T47D (cell line): ENCODE measurements around the gene TFCP2.

Experiments used
- DNase-seq, 2 experiments: peaks; one replicate each; pipeline versions ENCODE4 v3.0.0 to v3.0.0-alpha.2; 2011 to 2012; ENCODE audit warnings: low read depth in 1 of 2, low spot score in 1 of 2
- JUND ChIP-seq: IDR thresholded peaks from 2 replicates; pipeline ENCODE4 v1.6.1; 2012; ENCODE audit warnings: low read depth
- in situ Hi-C: cut with HindIII; loops from 2 replicates; pipeline ENCODE4 v1.10.0; 2016; ENCODE audit warnings: low sequenced_read_pairs, low pct_unique_long_range_greater_than_20kb

TFCP2 gene

DNA sequence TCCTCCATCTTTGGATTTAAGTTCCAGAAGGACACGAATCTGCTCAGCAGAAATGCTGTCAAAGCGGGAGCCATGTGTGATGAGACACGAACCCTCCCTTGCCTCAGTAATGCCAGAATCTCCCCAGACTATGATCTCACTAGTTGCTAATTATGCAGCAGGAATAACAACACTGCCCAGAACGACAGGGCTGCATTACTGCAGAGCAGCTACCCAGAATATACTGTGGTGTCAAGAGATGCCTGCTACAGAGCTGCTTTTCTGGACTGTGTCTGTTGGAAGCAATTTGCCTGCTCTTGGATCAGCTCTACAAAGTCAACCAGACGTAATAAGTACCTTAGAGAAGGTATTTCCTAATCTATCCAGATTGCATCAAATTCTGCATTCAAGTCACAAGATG lies 95.0 kb downstream of the TFCP2 start:
- DNase-seq, result no peak
- in situ Hi-C loops, result no loop called here
- no peak for TF ChIP-seq JUND

DNA sequence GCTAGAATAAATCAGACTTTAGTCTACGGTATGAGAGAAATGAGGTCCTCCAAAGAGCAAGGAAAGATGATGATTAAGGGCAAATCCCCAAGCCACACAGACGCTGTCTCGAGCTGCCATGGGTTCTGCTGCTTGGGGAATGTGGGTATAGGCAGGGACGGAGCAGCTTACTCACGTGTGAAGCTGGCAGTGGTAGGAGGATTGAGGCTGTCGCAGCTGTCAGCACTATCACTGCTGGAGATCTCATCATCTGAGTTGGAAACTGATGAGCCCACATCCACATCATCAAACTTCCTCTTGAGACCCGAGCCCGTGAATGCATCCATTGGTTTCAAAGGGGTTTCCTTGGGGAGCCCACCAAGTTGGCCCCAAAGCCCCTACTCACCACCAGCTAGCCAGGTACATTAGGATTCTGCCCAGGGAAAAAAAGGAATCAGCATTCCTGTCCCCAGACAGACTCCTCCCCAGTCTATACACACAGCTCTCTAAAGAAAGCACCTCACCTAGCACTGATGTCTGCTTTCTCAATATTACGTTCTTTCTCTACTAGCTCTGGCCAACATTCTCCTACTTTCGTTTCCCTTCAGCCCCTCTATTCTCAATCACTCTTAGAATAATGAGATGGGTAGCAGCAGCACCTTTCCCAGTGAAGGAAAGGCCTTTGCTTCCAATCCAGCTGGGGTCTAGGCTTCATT lies 96.6 kb downstream of the TFCP2 start:
- in situ Hi-C loops, result no loop called here
- no peak for DNase-seq
- TF ChIP-seq JUND, result no peak

DNA sequence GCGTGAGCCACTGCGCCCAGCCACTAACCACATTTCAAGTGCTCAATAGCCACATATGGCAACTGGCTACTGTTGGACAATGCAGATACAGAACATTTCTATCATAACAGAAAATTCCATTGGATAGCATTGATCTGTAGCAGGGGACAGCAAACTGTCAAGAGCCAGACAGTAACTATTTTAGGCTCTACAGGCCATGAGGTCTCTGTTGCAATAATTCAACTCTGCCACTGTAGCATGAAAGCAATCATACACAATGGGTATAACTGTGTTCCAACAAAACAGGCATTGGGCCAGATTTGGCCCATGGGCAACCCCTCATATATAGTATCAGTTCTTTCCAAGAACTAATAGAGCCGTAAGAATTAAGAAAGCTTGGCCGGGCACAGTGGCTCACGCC lies 97.5 kb downstream of the TFCP2 start:
- in situ Hi-C loops, result no loop called here
- TF ChIP-seq JUND, result no peak
- no peak for DNase-seq

DNA sequence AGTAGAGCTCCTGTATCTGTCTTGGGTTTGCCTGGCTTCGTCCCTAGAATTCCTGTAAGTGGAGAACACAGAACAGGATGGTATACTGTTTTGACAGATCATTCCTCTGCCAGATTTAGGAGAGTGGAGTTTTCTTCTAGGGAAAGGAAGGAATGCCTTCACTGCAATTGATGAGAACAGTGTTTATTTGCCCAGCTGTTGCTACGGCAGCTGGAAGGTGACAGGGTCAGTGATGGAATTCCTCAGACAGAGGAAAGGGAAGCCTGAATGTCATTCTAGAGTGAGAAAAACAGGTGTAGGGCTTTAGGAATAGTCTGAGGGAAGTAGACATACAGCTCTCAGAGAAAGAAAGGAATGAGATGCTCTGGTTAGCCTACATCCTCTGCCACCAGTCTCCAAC lies 101.3 kb downstream of the TFCP2 start:
- TF ChIP-seq JUND, result no peak
- in situ Hi-C loops, result no loop called here
- DNase-seq, result no peak

DNA sequence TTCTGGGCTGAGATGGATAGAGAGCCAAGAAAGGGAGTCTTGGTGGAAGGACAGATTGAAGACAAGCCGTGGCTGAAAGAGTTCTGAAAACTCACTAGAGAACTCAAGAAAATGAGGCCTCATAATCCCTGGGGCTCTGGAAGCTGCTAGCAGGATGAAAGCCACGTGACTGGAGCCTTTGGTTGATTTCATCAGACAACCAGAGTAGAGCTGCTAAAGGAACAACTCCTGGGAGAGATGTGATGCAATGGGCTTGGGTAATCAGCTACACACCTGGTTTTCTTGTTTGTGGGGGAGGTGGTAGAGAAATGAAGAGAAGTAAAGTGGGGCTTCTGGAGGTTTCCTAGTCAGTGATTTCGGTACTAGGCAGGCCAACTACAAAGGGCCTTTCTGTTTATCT lies 102.9 kb downstream of the TFCP2 start:
- in situ Hi-C loops, result no loop called here
- DNase-seq, result no peak

DNA sequence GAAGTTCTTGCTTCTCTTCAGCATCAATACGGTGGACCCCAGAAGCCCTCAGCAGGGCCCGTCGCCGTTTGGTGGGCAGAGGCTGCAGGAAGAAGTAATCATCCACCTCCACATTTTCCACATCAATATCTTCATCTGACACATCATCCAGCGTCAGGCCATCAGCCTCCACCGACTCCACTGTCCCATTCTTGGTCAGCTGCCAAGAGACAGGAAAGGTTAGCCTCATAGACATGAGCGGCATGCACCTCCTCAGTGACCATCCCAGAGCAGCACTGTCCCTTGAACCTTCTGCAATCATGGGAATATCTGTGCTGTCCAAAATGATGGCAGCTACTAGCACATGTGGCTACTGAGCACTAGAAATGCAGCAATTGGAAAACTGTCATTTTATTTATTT lies 105.2 kb downstream of the TFCP2 start:
- no peak for DNase-seq
- no peak for TF ChIP-seq JUND
- in situ Hi-C loops, result no loop called here

More for the DNA sequence above, 102.9 kb downstream of the TFCP2 start:
- TF ChIP-seq JUND, result no peak

DNA sequence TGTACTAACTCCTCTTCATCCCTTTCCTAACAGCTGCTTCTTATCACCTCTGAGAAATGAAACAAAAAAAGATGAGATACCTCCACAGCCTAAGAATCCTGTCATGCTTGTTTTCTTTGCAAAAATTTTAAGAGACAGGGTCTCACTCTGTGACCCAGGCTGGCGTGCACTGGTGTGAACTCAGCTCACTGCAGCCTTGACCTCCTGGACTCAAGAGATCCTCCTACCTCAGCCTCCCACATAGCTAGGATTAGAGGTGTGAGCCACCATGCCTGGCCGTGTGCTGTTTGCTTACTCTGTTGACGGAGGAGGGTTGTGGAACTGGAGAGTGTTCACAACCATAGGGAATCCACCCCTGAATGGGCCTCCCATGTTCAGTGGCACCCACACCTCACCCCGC lies 105.7 kb downstream of the TFCP2 start:
- in situ Hi-C loops, result no loop called here
- no peak for DNase-seq
- TF ChIP-seq JUND, result no peak

DNA sequence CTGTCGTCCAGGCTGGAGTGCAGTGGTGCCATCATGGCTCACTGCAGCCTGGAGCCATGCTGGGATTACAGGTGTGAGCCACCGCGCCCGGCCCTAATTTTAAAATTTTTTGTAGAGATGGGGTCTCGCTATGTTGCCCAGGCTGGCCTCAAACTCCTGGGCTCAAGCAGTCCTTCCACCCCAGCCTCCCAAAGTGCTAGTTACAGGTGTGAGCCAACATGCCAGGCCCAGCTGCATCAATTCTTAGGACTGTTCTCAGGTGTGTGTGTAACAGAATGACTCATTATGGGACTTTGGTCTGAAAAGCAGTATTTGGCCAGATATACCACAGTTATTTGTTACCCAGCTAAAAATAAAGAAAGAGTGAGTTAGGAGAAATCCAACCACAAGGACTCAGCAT lies 107.4 kb downstream of the TFCP2 start:
- no peak for TF ChIP-seq JUND
- in situ Hi-C loops, result no loop called here
- DNase-seq, result no peak

DNA sequence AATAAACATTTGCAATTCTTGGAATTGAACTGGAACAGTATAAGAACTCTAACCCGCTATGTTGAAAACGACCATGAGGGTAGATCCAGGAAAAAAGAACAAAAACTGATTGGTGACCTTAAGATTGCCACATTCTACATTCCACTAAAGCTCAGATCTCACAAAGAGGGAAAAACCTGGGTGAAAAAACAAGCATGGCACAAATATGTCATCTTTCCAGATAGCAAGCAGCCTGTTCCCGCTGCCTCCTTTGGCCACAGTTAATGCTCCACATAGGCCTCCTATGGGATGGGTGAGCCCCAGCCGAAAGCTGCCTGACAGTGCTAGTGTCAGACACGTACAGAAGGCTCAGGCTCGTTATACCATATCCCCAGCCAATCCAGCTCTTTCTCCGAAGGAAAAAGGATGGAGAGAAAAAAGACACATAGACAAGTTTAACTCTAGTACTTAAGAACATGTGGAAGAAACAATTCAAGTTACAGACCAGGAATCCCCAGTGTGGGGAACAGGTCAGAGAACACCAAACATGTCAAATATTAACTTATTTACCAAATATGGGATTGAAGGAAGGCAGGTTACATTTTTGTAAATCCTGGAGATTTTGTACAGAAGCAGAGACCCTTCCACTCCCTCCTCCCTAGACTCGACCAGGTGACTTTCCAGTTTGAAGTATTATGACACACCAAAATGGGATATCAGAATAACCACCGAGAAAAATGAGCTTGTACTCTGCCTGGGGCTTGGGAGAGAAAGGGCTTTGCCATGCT lies 110.1 kb downstream of the TFCP2 start:
- in situ Hi-C loops, result no loop called here

DNA sequence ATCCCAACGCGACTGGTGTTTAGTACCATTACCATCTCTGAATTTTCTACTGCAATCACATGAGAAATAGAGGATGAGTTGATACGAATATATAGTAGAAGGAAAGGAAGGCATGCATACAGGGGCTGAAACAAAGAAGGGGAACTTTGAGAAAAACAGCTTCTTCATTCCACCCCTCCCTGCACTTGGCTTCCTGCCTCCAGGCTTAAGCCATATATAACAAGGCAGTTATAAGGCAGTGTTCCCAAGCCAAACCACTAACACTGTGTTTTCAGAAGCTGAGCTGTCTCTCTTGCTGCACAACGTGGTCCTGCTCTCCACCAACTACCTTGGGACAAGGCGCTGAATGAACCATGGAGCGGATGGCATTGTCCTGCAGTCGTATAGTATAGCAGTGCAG lies 113.8 kb downstream of the TFCP2 start:
- TF ChIP-seq JUND, result no peak
- in situ Hi-C loops, result no loop called here
- no peak for DNase-seq

More for the DNA sequence above, 110.1 kb downstream of the TFCP2 start:
- no peak for TF ChIP-seq JUND
- no peak for DNase-seq

DNA sequence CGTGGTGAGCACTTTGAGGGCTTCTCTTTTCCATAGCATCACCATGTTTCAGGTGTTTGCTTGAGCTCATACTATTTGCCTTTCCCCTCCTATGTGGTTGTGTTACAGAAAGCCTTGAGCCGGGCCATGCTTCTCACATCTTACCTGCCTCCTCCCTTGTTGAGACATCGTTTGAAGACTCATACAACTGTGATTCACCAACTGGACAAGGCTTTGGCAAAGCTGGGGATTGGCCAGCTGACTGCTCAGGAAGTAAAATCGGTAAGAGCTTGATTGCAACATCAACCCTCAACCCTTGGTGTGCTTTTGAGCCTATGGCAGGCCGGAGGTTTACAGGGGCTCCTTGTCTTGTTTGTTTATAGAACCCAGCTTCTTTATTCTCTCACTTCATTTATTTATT lies 116.7 kb downstream of the TFCP2 start:
- no peak for DNase-seq
- in situ Hi-C loops, result no loop called here
- TF ChIP-seq JUND, result no peak

DNA sequence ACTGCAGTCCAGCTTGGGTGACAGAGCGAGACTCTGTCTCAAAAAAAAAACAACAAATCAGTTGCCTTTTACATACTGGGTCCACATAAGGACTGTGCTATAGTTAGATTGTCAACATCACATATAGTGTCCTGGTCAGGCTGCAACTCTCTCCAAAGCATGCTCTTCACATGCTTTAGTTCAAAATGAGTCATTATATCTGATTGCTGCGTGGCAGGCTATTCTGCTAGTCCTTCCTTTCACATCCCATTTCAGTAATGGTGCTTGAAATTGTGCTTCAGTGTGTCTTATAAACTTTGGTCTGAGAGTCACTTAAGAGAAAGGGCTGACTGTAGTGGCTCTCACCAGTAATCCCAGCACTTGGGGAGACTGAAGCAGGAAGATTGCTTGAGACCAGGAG lies 117.9 kb downstream of the TFCP2 start:
- no peak for TF ChIP-seq JUND
- in situ Hi-C loops, result no loop called here
- DNase-seq, result no peak

DNA sequence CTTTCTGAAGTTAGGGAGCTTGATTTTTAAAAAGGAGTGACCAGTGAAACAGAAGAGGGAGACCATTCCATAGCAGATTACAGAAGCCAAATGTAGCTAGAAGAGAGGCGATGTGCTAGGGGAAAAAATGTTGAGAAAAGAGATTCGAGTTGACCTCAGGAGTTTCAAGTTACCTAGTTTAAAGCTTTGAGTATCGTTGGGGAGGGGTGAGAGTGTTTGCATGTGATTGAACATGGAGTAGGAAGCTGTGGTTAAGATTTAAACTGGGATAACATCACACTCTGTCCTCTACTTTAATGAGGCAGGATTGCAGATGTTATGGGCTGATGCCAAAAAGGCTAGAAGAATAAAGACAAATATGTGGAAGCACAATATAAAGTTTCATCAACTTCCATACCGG lies 121.1 kb downstream of the TFCP2 start:
- TF ChIP-seq JUND, result no peak
- in situ Hi-C loops, result no loop called here
- DNase-seq, result no peak
